Measurements from ENCODE around the gene EPB41L4B. TPM values are rescaled to one million over a fixed set of nuclear protein-coding genes. Genes with fewer than 3 reads are reported as not detected.

Gene EPB41L4B
- total and polyA plus RNA-seq, 7 experiments from 2014 or later, result 0.36 TPM; not detected in 6

DNA sequence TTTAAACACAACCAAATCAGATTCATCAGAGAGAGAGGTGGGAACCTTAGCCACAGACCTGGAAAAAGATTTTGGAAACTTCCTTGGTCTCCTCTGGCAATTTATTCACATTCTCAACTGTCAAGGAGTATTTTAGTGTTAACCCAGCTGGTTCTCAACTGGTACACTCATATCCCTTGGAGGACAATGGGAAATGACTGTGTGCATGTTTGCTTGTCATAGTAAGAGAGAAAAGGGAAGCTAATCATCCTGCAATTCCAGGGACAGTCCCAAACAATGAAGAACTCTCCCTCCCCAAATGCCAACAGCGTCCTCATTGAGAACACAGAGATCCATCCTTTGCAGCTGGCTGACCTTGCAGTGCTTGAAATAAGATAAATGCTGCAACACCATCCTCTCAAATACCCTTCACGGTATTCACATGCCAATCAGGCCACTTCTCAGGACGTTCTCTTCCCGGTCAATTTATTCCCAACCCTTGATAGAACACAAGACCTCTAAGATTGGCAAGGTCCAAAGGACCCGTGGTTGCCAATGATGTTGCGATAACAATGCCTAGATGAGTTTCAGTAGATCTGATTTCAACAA, 75.5 kb downstream of the EPB41L4B start:
- Histone ChIP-seq H3K27me3 (ENCODE audit: control insufficient read depth in 2 of 2, insufficient read depth in 2 of 2, low read length in 2 of 2) (no peaks in the 10 kb centered on the region), H3K36me3 (ENCODE audit: control insufficient read depth in 2 of 3, insufficient read depth in 3 of 3, low read length in 3 of 3) (no peaks in the 10 kb centered on the region), H3K4me1 (ENCODE audit: control insufficient read depth in 2 of 2, insufficient read depth in 2 of 2, low read length in 2 of 2) (no peaks in the 10 kb centered on the region), H3K27ac (ENCODE audit: low read depth, low read length) (no peak overlapping the region), H3K4me3 (ENCODE audit: low read length) (no peak overlapping the region), H3K9me3 (ENCODE audit: control insufficient read depth in 2 of 3, low read length in 3 of 3) (no peaks in the 10 kb centered on the region)
- intact Hi-C loops (cut with micrococcal nuclease), result loop anchor here (2.0 to 5.0 kb wide), 2 partner anchors 222 to 223 kb away; no protein-coding TSS in a partner anchor
- Mint-ChIP-seq H3K9me3 (no peaks in the 10 kb centered on the region), H3K4me3 (no peak overlapping the region), H3K36me3 (no peaks in the 10 kb centered on the region), H3K27me3 (peaks cover 22 to 36% (median 27%) of the 10 kb centered on the region in 5 donors), H3K27ac (no peak overlapping the region), H3K4me1 (no peaks in the 10 kb centered on the region)
- no peak for ATAC-seq
- ChIA-PET POLR2A (no interaction called here), CTCF (interaction anchor here (0.6 kb wide), 1 partner anchor 908 kb away, joined by 3 read pairs; no protein-coding TSS in a partner anchor)
- DNase-seq, result no peak

DNA sequence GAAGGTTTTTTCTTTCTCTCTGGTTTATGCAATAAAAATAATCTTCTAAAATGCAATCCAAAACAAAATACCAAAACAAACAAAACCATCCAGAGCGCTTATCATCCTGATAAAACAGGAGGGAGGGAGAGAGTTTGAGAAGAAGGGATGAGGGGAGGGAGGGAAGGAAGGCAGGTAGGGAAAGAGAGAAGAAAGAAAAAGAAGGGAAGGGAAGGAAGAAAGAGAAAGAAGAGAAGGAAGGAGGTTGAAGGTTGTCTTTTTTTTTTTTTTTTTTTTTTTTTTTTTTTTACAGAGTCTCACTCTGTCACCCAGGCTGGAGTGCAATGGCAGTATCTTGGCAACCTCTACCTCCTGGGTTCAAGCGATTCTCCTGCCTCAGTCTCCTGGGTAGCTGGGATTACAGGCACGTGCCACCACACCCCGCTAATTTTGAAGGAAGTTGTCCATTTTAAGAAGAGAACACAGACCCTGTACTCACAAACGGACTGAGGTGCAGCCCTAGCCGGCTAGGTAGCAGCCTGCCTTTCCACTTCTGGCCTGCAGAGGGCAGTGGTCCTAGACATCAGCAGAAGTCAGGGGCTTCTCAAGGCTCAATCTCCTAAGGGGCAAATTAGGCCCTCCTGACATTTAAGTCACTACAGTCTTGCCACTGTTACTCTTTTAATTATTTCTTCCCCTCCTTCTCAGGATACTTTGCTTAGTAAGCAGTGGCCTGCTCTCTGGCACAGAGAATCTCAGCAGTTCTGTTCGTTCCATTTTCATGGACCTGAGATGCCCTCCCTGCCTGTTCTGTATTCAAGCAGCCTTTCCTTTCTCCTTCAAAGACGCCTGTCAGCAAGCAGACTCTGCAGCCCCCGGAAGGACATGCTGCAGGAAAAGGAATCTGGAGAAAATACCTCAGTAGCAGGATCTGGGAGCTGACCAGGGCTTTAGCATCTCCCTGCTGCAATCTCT, 76.4 kb downstream of the EPB41L4B start:
- peak overlapping the region in 1 of 9 donors; percentile 54 for H3K27ac Mint-ChIP-seq
- peaks cover 22 to 39% (median 27%) of the 10 kb centered on the region in 5 donors for H3K27me3 Mint-ChIP-seq
- POLR2A ChIA-PET, result no interaction called here
- no peaks in the 10 kb centered on the region for H3K4me1 Mint-ChIP-seq
- peak overlapping the region in 1 of 10 donors; percentile 56 for H3K4me3 Mint-ChIP-seq
- no peaks in the 10 kb centered on the region for H3K36me3 ChIP-seq (ENCODE audit: control insufficient read depth in 2 of 3, insufficient read depth in 3 of 3, low read length in 3 of 3)
- H3K27ac ChIP-seq (ENCODE audit: low read depth, low read length), result no peak overlapping the region
- H3K27me3 ChIP-seq (ENCODE audit: control insufficient read depth in 2 of 2, insufficient read depth in 2 of 2, low read length in 2 of 2), result no peaks in the 10 kb centered on the region
- DNase-seq, result peak; percentile 10 to 64 (median 40)
- peak; percentile 81 for ATAC-seq
- H3K4me1 ChIP-seq (ENCODE audit: control insufficient read depth in 2 of 2, insufficient read depth in 2 of 2, low read length in 2 of 2), result no peaks in the 10 kb centered on the region
- intact Hi-C loops (cut with micrococcal nuclease), result loop anchor here (1.0 to 5.0 kb wide), 5 partner anchors 77 to 276 kb away; partner anchors contain the start of gene EPB41L4B (in 2 of the 2)
- no peak overlapping the region for H3K4me3 ChIP-seq (ENCODE audit: low read length)
- no peaks in the 10 kb centered on the region for H3K9me3 Mint-ChIP-seq
- no peaks in the 10 kb centered on the region for H3K36me3 Mint-ChIP-seq
- CTCF ChIA-PET, result interaction anchor here (0.6 kb wide), 2 partner anchors 907 to 1951 kb away, joined by 3 read pairs; no protein-coding TSS in a partner anchor
- no peaks in the 10 kb centered on the region for H3K9me3 ChIP-seq (ENCODE audit: control insufficient read depth in 2 of 3, low read length in 3 of 3)

DNA sequence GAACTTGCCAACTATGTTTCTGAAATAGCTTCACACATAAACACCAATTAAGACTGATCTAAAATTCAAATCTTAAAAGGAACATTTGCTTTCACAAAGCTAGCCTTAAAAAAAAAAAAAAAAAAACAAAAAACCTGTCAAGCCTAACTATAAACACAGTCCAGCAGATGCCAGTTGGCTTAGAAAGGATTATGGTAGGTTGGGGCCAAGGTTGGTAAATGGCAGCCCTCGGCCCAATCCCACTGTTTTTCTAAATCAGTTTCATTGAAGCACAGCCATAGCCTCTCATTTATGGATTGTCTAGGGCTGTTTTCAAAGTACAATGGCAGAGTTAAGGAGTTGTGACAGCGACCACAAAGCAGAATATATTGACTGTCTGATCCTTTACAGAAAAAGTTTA, 78.1 kb downstream of the EPB41L4B start:
- DNase-seq (no peak), ATAC-seq (no peak)
- Histone ChIP-seq H3K9me3 (ENCODE audit: control insufficient read depth in 2 of 3, low read length in 3 of 3) (no peaks in the 10 kb centered on the region), H3K4me3 (ENCODE audit: low read length) (no peak overlapping the region), H3K36me3 (ENCODE audit: control insufficient read depth in 2 of 3, insufficient read depth in 3 of 3, low read length in 3 of 3) (no peaks in the 10 kb centered on the region), H3K27ac (ENCODE audit: low read depth, low read length) (no peak overlapping the region), H3K4me1 (ENCODE audit: control insufficient read depth in 2 of 2, insufficient read depth in 2 of 2, low read length in 2 of 2) (no peaks in the 10 kb centered on the region), H3K27me3 (ENCODE audit: control insufficient read depth in 2 of 2, insufficient read depth in 2 of 2, low read length in 2 of 2) (no peaks in the 10 kb centered on the region)
- Mint-ChIP-seq H3K4me3 (no peak overlapping the region), H3K27ac (no peak overlapping the region), H3K9me3 (peaks cover 0 to 4% (median 0%) of the 10 kb centered on the region in 11 donors), H3K4me1 (no peaks in the 10 kb centered on the region), H3K36me3 (no peaks in the 10 kb centered on the region), H3K27me3 (peaks cover 27 to 47% (median 36%) of the 10 kb centered on the region in 5 donors)
- ChIA-PET CTCF (no interaction called here), POLR2A (no interaction called here)
- intact Hi-C loops (cut with micrococcal nuclease), result loop anchor here in 1 of 2 donors (5.0 kb wide), 1 partner anchor 170 kb away; no protein-coding TSS in a partner anchor

DNA sequence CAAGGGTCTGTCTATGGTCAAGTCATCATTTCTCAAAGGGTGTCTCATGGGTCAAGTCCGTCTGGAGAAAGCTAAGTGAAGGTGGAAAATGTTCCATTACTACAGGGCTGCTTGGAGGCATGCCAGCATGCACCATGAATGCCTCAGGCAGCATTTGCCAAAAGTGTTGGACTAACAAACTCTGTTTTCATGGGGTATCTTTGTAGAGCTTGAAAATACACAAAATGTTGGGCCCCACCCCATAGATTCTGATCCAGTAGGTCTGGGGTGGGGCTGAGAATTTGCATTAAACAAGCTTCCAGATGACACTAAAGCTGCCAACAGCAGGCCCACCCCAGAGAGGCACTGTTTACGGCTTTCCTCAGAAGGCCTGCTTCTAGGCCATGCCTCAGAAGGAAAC, 78.8 kb downstream of the EPB41L4B start:
- no peaks in the 10 kb centered on the region for H3K9me3 ChIP-seq (ENCODE audit: control insufficient read depth in 2 of 3, low read length in 3 of 3)
- CTCF ChIA-PET, result no interaction called here
- H3K36me3 ChIP-seq (ENCODE audit: control insufficient read depth in 2 of 3, insufficient read depth in 3 of 3, low read length in 3 of 3), result no peaks in the 10 kb centered on the region
- no peak overlapping the region for H3K27ac ChIP-seq (ENCODE audit: low read depth, low read length)
- ATAC-seq, result no peak
- H3K27me3 ChIP-seq (ENCODE audit: control insufficient read depth in 2 of 2, insufficient read depth in 2 of 2, low read length in 2 of 2), result no peaks in the 10 kb centered on the region
- Mint-ChIP-seq H3K27me3 (peaks cover 27 to 54% (median 44%) of the 10 kb centered on the region in 5 donors), H3K36me3 (no peaks in the 10 kb centered on the region), H3K9me3 (peaks cover 0 to 4% (median 0%) of the 10 kb centered on the region in 11 donors), H3K27ac (no peak overlapping the region), H3K4me3 (no peak overlapping the region), H3K4me1 (no peaks in the 10 kb centered on the region)
- H3K4me3 ChIP-seq (ENCODE audit: low read length), result no peak overlapping the region
- intact Hi-C loops (cut with micrococcal nuclease), result loop anchor here in 1 of 2 donors (5.0 kb wide), 1 partner anchor 170 kb away; no protein-coding TSS in a partner anchor
- H3K4me1 ChIP-seq (ENCODE audit: control insufficient read depth in 2 of 2, insufficient read depth in 2 of 2, low read length in 2 of 2), result no peaks in the 10 kb centered on the region
- DNase-seq, result no peak
- POLR2A ChIA-PET, result no interaction called here

DNA sequence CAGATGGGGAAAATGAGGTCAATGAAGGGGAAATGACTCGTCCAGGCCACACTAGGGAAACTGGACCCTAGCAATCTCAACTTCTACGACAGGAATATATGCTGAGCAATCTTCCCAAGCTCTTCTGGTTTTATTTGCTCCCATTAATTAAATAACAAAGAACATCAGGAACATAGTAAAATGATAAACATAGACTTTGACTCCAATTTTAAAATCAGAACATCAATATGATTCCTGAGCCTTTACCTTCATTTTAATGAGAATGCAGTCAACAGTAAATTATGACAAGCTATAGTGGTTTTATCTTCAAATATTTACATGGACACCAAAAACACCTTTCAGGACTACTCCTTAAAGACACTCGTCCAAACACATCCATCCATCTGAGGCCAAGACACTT, 79.7 kb downstream of the EPB41L4B start:
- H3K36me3 Mint-ChIP-seq, result no peaks in the 10 kb centered on the region
- no peak overlapping the region for H3K4me3 ChIP-seq (ENCODE audit: low read length)
- H3K4me1 ChIP-seq (ENCODE audit: control insufficient read depth in 2 of 2, insufficient read depth in 2 of 2, low read length in 2 of 2), result no peaks in the 10 kb centered on the region
- H3K4me3 Mint-ChIP-seq, result no peak overlapping the region
- peaks cover 33 to 58% (median 49%) of the 10 kb centered on the region in 5 donors for H3K27me3 Mint-ChIP-seq
- DNase-seq (no peak), ATAC-seq (no peak)
- no peaks in the 10 kb centered on the region for H3K36me3 ChIP-seq (ENCODE audit: control insufficient read depth in 2 of 3, insufficient read depth in 3 of 3, low read length in 3 of 3)
- H3K4me1 Mint-ChIP-seq, result no peaks in the 10 kb centered on the region
- H3K9me3 Mint-ChIP-seq, result peaks cover 0 to 4% (median 0%) of the 10 kb centered on the region in 11 donors
- H3K27ac Mint-ChIP-seq, result no peak overlapping the region
- H3K27me3 ChIP-seq (ENCODE audit: control insufficient read depth in 2 of 2, insufficient read depth in 2 of 2, low read length in 2 of 2), result no peaks in the 10 kb centered on the region
- H3K27ac ChIP-seq (ENCODE audit: low read depth, low read length), result no peak overlapping the region
- CTCF ChIA-PET, result no interaction called here
- no peaks in the 10 kb centered on the region for H3K9me3 ChIP-seq (ENCODE audit: control insufficient read depth in 2 of 3, low read length in 3 of 3)
- intact Hi-C loops (cut with micrococcal nuclease), result loop anchor here in 1 of 2 donors (5.0 kb wide), 1 partner anchor 171 kb away; no protein-coding TSS in a partner anchor
- POLR2A ChIA-PET, result no interaction called here

DNA sequence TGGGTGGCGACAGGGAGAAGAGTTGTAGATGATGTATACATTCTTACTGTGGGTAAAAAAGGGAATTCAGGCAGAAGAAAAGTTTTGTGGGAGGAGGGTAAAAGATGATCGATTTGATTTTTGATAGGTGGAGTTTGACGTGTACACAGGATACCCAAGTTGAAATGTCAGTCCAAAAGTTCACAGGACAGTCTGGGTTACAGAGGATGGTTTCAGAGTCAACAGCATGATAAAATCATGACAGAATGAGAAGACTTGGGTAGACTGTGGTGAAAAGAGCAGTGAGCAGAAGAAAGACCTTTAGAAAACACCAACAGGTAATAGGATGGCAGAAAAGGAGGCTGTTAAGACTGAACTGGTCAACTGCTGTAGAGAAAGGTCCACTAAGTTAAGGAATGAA, 81.6 kb downstream of the EPB41L4B start:
- no peaks in the 10 kb centered on the region for H3K4me1 ChIP-seq (ENCODE audit: control insufficient read depth in 2 of 2, insufficient read depth in 2 of 2, low read length in 2 of 2)
- no peak overlapping the region for H3K4me3 ChIP-seq (ENCODE audit: low read length)
- no peaks in the 10 kb centered on the region for H3K9me3 ChIP-seq (ENCODE audit: control insufficient read depth in 2 of 3, low read length in 3 of 3)
- ATAC-seq (no peak), DNase-seq (no peak)
- H3K27me3 Mint-ChIP-seq, result peaks cover 32 to 53% (median 48%) of the 10 kb centered on the region in 5 donors
- no peaks in the 10 kb centered on the region for H3K36me3 Mint-ChIP-seq
- POLR2A ChIA-PET, result no interaction called here
- CTCF ChIA-PET, result no interaction called here
- H3K4me1 Mint-ChIP-seq, result no peaks in the 10 kb centered on the region
- H3K9me3 Mint-ChIP-seq, result peaks cover 0 to 4% (median 0%) of the 10 kb centered on the region in 11 donors
- H3K4me3 Mint-ChIP-seq, result no peak overlapping the region
- no peak overlapping the region for H3K27ac Mint-ChIP-seq
- H3K36me3 ChIP-seq (ENCODE audit: control insufficient read depth in 2 of 3, insufficient read depth in 3 of 3, low read length in 3 of 3), result no peaks in the 10 kb centered on the region
- no peaks in the 10 kb centered on the region for H3K27me3 ChIP-seq (ENCODE audit: control insufficient read depth in 2 of 2, insufficient read depth in 2 of 2, low read length in 2 of 2)
- no peak overlapping the region for H3K27ac ChIP-seq (ENCODE audit: low read depth, low read length)
- intact Hi-C loops (cut with micrococcal nuclease), result no loop called here
